Non-pigmented ciliary epithelial cell (primary cell): ENCODE data around the gene SSTR1.

ENCODE experiments used
- DNase-seq: peaks from one replicate; pipeline ENCODE4 v3.0.0-alpha.2; 2010; ENCODE audit warnings: low read depth

SSTR1 gene

DNA sequence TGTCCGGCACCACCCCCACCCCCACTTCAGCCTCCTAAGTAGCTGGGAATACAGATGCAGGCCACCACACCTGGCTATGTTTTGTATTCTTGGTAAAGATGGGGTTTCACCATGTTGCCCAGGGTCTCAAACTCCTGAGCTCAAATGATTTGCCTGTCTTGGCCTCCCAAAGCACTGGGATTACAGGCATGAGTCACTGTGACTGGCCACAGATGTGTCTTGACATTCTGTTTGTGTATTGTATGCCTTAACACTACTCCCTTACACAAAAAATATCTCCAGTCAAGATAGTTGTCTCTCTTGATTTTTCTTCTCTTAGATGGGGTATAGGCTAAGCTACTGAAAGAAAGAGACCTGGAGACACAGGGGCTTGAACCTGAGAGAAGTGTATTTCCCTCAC lies 30.6 kb downstream of the SSTR1 start:
- DNase-seq, result no peak

DNA sequence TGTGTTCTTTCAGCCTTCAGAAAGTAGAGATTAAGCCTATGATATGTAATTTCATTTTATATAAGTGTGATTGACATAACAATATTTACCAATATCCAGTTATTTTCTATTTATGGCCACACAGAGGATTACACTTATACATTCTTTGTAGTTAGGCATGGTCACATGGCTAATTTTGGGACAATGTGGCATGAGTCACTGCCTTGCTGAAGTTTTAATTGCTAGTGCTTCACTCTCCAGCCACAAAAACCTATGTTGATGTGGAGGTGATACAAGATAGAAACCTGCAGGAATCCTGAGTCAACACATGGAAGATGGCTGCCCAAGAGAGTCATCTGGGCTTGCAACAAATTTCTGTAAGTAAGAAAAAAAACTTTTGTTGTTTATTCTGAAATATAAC lies 31.2 kb downstream of the SSTR1 start:
- DNase-seq, result no peak

DNA sequence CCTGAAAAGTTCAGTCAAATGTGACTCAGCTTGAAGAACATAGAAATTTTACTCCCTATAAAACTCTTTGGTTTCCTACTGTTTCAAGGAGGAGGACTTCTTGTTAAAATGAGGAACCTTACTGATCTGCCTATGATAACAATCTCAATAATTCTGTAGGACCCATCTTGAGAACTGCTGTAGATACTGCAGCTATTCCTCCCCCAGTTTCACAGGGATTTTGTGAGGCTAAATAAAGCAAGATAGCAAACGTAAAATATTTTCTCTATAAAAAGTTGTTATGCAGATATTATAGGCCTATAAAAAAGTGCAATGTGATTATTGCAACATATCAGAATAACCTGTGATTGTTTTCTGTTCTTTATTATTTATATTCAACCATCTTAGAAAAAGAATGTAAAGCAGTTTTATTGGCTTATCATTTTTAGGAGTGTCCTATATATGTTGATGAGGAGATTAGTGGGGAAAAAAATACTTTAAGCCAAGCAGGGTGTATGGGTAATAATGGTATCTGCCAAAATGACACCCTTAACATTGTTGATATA lies 36.1 kb downstream of the SSTR1 start:
- no peak for DNase-seq

DNA sequence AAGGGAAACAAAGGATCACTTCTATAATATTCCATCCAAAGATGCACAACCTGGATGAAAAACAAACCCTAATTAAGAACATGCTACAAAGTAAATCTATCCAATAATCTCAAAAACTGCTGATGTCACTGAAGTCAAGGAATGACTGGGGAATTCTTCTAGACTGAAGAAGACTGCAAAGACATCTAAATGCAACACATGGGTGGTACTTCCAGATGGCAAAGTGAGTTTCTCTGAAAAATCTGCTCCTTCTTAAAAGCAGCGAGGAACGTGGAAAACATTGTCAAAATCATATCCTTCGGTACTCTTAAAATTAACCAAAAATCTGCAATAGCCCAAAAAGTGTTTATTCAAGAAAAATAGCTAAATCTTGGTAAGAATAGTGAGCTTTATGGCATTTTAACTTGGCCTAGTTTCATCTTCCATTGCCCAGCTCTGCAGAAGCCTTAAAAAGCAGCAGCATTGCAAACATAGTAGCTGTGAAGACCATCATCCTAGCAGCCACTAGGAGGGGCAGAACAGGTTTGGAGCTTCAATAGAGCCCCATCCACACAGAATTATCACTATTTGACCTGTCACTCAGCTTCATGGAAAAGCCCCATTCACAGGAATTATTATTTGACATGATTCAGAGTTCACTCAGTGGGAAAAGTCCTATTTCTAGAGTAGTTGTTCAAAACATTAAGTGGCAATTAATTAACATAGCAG lies 40.8 kb downstream of the SSTR1 start:
- DNase-seq, result no peak

DNA sequence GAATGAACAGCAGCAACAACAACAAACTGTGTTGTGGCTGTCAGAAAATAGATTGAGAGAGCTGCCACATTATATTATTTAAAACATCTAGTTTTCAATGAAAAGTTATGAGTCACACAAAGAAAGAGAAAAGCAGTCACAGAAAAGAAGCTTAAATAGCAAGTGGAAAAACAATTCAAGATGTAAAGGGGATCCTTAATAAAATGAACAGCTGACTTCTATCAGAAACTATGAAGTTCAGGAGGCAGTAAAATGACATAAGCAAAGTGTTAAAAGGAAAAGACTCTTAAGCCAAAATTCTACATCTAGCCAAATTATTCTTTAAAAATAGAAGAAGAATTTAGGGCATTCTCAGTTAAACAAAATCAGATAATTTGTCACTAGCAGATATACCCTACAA lies 42.6 kb downstream of the SSTR1 start:
- no peak for DNase-seq

DNA sequence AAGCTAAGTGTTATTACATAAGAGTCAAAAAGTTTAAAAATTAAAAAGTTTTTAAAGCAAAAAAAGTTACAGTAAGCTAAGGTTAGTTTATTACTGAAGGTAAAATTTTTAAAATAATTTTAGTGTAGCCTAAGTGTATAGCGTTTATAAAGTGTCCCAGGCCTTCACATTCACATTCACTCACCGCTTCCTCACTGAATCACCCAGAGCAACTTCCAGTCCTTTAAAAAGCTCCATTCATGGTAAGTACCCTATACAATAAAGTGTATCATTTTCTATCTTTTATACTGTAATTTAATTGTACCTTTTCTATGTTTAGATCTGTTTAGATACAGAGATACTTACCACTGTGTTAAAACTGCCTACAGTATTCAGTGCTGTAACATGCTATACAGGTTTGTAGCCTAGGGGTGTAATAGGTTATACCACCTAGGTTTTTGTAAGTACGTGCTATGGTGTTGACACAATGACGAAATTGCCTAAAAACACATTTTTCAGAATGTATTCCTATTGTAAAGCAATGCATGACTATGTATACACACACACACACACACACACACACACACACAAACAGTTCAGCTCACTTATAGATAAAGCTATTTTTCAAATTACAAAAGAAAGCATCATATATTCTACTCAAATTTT lies 44.5 kb downstream of the SSTR1 start:
- DNase-seq, result no peak

DNA sequence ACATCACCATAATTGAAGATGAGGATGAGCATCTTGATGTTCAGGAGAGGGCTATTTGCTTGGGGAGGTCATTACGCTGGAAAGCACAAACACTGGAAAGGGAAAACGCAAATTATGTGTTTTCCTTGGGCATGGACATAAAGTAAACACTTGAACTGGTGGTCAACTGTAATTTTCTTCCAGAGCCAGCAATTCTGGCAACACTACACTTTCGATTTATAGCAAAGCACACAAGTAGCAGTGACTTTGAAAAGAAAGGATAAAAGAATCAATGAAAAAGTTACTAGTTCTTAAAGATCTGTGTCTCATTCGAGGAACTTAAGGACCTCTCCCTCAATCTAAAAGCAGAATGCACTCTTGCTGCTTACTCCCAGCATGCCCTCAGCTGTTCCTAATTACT lies 46.0 kb downstream of the SSTR1 start:
- no peak for DNase-seq

DNA sequence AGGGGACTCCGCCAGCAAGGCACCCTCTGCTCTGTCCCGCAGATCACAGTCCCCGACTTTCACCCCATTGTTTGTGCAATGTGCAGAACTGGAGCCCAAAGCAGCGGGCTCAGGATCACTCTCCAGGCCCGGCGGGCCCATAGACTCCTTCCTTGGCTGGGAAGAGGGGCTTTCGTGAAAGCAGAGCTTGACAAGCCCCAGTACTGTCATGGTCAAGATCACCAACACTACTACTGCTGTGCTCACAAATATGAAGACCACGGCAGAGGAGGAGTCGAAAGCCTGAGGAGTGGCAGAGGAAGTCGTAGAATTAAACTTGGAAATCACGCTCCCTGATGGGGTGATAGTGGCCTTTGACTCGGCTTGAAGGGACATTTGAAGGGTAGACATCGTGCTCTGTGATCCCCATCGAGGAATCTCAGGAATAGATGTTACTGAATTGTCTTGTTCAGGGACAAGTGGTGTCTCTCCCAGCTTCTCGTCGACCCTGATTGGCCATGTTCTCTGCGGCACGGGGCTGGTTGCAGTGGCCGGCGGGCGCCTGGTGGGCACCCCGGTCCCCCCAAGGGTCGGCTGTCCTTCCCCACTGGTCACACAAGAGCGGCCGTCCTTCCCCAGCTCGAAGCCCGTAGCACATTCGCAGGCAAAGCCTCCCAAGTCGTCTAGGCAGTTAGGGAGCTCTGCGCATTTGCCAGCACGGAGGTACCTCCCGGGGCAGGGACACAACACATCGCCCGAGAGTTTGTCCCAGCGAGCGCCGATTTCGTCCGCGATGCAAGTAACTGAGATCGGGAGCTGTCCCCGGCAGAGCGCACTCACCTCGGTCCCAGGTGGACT lies 47.1 kb downstream of the SSTR1 start:
- DNase-seq, result no peak

DNA sequence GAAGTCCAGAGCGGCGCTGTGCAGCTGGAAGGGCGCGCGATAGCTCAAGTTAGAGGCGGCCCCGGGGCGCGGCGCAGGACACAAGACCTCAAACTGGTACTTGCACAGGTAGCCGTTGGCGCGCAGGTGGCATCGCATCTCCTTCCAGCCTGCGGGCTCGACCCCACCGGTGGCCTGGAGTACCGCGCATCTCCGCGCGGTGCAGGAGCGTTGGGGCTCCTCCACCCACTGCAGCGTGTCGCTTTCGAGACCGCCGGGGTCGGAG lies 47.6 kb downstream of the SSTR1 start:
- DNase-seq, result no peak

DNA sequence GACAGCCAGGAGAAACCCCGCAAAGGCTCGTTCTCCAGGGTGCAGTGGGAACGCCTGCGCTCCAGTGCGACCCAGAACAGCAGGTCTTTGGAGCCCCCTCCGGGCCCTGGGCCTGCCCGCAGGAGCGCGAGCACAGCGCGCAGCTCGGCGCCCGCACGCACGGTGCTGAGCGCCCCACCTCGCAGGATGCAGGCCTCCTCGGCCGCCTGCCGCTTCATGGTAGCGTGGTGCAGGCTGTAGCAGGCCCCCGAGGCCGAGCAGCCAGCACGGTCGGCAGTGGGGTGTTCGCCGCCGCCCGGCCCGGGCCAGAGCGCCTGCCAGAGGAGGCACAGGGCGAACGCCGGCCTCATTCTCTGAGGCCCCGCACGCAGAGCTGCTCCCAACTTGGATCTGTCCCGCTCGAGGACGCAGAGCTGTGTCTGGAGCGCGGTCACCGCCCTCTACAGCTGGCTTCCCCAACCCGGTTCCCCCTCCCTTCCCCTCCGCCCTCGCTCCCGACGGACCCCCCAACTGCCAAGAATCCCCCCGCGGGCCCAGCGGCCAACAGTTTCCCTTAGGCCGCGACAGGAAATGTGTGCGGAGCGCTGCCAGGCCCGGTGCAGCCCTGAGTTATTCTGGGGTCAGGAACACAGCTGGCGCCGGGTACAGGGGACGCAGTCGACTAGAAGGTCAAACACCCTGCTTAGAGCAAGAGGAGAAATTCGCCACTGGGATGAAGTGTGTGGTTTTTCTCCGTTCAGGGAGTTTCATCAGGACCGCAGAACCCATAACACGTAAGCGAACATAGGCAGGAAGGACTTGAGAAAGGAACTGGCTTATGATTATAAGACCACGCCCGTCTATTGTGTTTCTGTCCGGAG lies 48.2 kb downstream of the SSTR1 start, which contains the start of gene CLEC14A:
Gene CLEC14A (minus strand): TSS at position 421 of the 860 bp plus-strand sequence. CDS start 71 bp downstream, at position 350.
- no peak for DNase-seq

DNA sequence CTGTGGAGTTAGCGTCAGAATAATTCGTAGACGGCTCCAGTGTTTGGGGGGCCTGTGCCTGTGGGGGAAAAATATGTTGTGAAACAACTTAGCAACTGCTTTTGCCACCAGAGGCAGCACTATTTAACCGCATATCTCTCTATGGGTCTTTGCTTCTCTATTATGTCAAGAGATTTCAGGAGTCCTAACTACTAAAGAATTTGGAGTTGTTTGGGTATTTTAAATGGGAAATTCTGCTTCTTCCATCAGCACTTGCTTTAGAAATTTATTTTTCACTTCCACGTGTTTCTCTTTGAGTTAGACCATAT lies 48.8 kb downstream of the SSTR1 start:
- DNase-seq, result no peak

DNA sequence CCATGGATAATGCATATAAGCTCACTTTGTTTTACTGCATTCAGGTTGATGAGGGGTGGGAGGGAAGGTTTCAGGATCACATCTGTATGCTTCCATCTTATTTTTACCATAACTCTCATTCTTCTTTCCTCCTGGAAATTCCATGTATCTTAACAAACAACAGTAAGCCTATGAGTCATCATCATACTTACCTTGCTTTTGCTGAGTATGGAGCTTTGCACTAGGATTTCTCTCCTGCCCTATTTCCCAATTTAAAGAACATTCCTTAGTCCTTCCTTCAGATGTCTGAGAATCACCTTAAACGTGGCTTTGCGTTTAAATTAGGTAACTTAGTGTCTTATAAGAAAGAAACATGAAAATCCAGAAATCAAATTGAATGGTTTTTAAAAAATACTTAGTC lies 49.8 kb downstream of the SSTR1 start:
- no peak for DNase-seq

DNA sequence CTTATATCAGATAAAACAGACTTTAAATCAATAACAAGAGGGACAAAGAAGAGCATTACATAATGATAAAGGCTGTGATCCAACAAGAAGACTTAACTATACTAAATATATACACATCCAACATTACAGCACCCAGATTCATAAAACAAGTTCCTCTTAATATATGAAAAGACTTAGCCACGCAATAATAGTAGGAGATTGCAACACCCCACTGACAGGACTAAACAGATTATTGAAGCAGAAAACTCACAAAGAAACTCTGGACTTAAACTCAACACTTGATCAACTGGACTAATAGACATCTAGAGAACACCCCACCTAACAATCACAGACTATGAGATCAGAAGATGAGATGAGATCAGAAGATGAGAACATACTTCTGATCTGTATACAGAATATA lies 53.9 kb downstream of the SSTR1 start:
- no peak for DNase-seq
